Stimulated activated naive CD8-positive, alpha-beta T cell treated with anti-CD3 and anti-CD28 coated beads, Interleukin-15, Interleukin-2, amounts not matched to agents 100 ng/mL and 50 ng/mL, for 24 hours (primary cell): ENCODE results near the gene AMIGO2.

Experiments used
- H3K27ac Mint-ChIP-seq: one replicate; pipeline ENCODE4 v1.8.0; 2021; ENCODE audit warnings: mild to moderate bottlenecking, mixed read lengths
- H3K27me3 Mint-ChIP-seq: one replicate; pipeline ENCODE4 v1.8.0; 2021; ENCODE audit warnings: mixed read lengths
- H3K36me3 Mint-ChIP-seq: one replicate; pipeline ENCODE4 v1.8.0; 2021; ENCODE audit warnings: low read depth, mixed read lengths
- H3K4me1 Mint-ChIP-seq: one replicate; pipeline ENCODE4 v1.8.0; 2021; ENCODE audit warnings: low read depth, mixed read lengths
- H3K4me3 Mint-ChIP-seq: one replicate; pipeline ENCODE4 v1.8.0; 2021; ENCODE audit warnings: mild to moderate bottlenecking, mixed read lengths
- H3K9me3 Mint-ChIP-seq: one replicate; pipeline ENCODE4 v1.8.0; 2021; ENCODE audit warnings: mixed read lengths

The AMIGO2 gene

GRCh38 chr12:47041327-47041726, 38.4 kb downstream of the AMIGO2 start:
- no peaks in the 10 kb centered on the region for H3K36me3 Mint-ChIP-seq

GRCh38 chr12:47039756-47040155, 40.0 kb downstream of the AMIGO2 start:
- H3K4me3 Mint-ChIP-seq = no peak overlapping the region
- no peaks in the 10 kb centered on the region for H3K9me3 Mint-ChIP-seq
- H3K27me3 Mint-ChIP-seq = peaks cover 6% of the 10 kb centered on the region
- H3K4me1 Mint-ChIP-seq = peaks cover 18% of the 10 kb centered on the region
- H3K36me3 Mint-ChIP-seq = no peaks in the 10 kb centered on the region
- H3K27ac Mint-ChIP-seq = no peak overlapping the region

More at GRCh38 chr12:47041327-47041726, 38.4 kb downstream of the AMIGO2 start:
- H3K27ac Mint-ChIP-seq = no peak overlapping the region
- H3K27me3 Mint-ChIP-seq = peaks cover 6% of the 10 kb centered on the region
- H3K4me3 Mint-ChIP-seq = no peak overlapping the region
- H3K4me1 Mint-ChIP-seq = peaks cover 6% of the 10 kb centered on the region
- no peaks in the 10 kb centered on the region for H3K9me3 Mint-ChIP-seq

GRCh38 chr12:47039079-47039478, 40.7 kb downstream of the AMIGO2 start:
- Mint-ChIP-seq H3K4me1 (peaks cover 25% of the 10 kb centered on the region), H3K4me3 (no peak overlapping the region), H3K9me3 (no peaks in the 10 kb centered on the region), H3K36me3 (no peaks in the 10 kb centered on the region), H3K27me3 (peaks cover 6% of the 10 kb centered on the region), H3K27ac (no peak overlapping the region)

- peaks cover 3% of the 10 kb centered on the region for H3K27me3 Mint-ChIP-seq
- no peaks in the 10 kb centered on the region for H3K9me3 Mint-ChIP-seq
- no peaks in the 10 kb centered on the region for H3K36me3 Mint-ChIP-seq
- peak overlapping the region; percentile 21 for H3K27ac Mint-ChIP-seq
- peaks cover 32% of the 10 kb centered on the region for H3K4me1 Mint-ChIP-seq
- H3K4me3 Mint-ChIP-seq = no peak overlapping the region
These were observed 41.5 kb downstream of the AMIGO2 start for GRCh38 chr12:47038270-47038748.

GRCh38 chr12:47035484-47035883, 44.3 kb downstream of the AMIGO2 start:
- H3K4me3 Mint-ChIP-seq = no peak overlapping the region

GRCh38 chr12:47034661-47035060, 45.1 kb downstream of the AMIGO2 start:
- H3K9me3 Mint-ChIP-seq = no peaks in the 10 kb centered on the region
- H3K36me3 Mint-ChIP-seq = no peaks in the 10 kb centered on the region
- H3K4me3 Mint-ChIP-seq = no peak overlapping the region
- H3K27me3 Mint-ChIP-seq = peaks cover 1% of the 10 kb centered on the region
- H3K27ac Mint-ChIP-seq = no peak overlapping the region
- peaks cover 45% of the 10 kb centered on the region for H3K4me1 Mint-ChIP-seq

More at GRCh38 chr12:47035484-47035883, 44.3 kb downstream of the AMIGO2 start:
- Mint-ChIP-seq H3K36me3 (no peaks in the 10 kb centered on the region), H3K27me3 (peaks cover 3% of the 10 kb centered on the region), H3K4me1 (peaks cover 42% of the 10 kb centered on the region), H3K27ac (no peak overlapping the region), H3K9me3 (no peaks in the 10 kb centered on the region)

- Mint-ChIP-seq H3K9me3 (no peaks in the 10 kb centered on the region), H3K4me3 (no peak overlapping the region), H3K4me1 (peaks cover 49% of the 10 kb centered on the region)
These were observed 45.8 kb downstream of the AMIGO2 start for GRCh38 chr12:47033789-47034555.

GRCh38 chr12:47033081-47033480, 46.7 kb downstream of the AMIGO2 start:
- Mint-ChIP-seq H3K9me3 (no peaks in the 10 kb centered on the region), H3K27me3 (peaks cover under 1% of the 10 kb centered on the region), H3K4me1 (peaks cover 44% of the 10 kb centered on the region), H3K27ac (peak overlapping the region; percentile 82), H3K36me3 (no peaks in the 10 kb centered on the region), H3K4me3 (no peak overlapping the region)

More at GRCh38 chr12:47033789-47034555, 45.8 kb downstream of the AMIGO2 start:
- H3K36me3 Mint-ChIP-seq = no peaks in the 10 kb centered on the region
- H3K27me3 Mint-ChIP-seq = no peaks in the 10 kb centered on the region
- H3K27ac Mint-ChIP-seq = peak overlapping the region; percentile 14

GRCh38 chr12:47032644-47033043, 47.1 kb downstream of the AMIGO2 start:
- no peaks in the 10 kb centered on the region for H3K9me3 Mint-ChIP-seq
- H3K27ac Mint-ChIP-seq = peak overlapping the region; percentile 82
- H3K36me3 Mint-ChIP-seq = no peaks in the 10 kb centered on the region
- peaks cover 4% of the 10 kb centered on the region for H3K27me3 Mint-ChIP-seq
- peaks cover 42% of the 10 kb centered on the region for H3K4me1 Mint-ChIP-seq
- no peak overlapping the region for H3K4me3 Mint-ChIP-seq

GRCh38 chr12:47029903-47030302, 49.9 kb downstream of the AMIGO2 start:
- Mint-ChIP-seq H3K27me3 (peaks cover 9% of the 10 kb centered on the region), H3K27ac (no peak overlapping the region)

GRCh38 chr12:47028981-47029708, 50.6 kb downstream of the AMIGO2 start:
- Mint-ChIP-seq H3K4me3 (no peak overlapping the region), H3K9me3 (no peaks in the 10 kb centered on the region), H3K27ac (no peak overlapping the region), H3K27me3 (peaks cover 9% of the 10 kb centered on the region), H3K36me3 (no peaks in the 10 kb centered on the region), H3K4me1 (peaks cover 25% of the 10 kb centered on the region)

More at GRCh38 chr12:47029903-47030302, 49.9 kb downstream of the AMIGO2 start:
- Mint-ChIP-seq H3K36me3 (no peaks in the 10 kb centered on the region), H3K4me1 (peaks cover 32% of the 10 kb centered on the region), H3K4me3 (no peak overlapping the region), H3K9me3 (no peaks in the 10 kb centered on the region)

GRCh38 chr12:47028186-47028585, 51.6 kb downstream of the AMIGO2 start:
- Mint-ChIP-seq H3K9me3 (no peaks in the 10 kb centered on the region), H3K36me3 (no peaks in the 10 kb centered on the region), H3K27me3 (peaks cover 9% of the 10 kb centered on the region), H3K27ac (no peak overlapping the region), H3K4me1 (peaks cover 15% of the 10 kb centered on the region), H3K4me3 (no peak overlapping the region)
